ENCODE results near the gene NYNRIN. TPM values are rescaled to one million over a fixed set of nuclear protein-coding genes. Genes with fewer than 3 reads are reported as not detected.

Gene NYNRIN
- total RNA-seq, 1 donor from 2014 or later, result 39.6 TPM

GRCh38 chr14:24388474-24389179 lies 10.2 kb upstream of the NYNRIN start:
- DNase-seq (ENCODE audit: extremely low spot score, unreplicated experiment), result no peak
- no peaks in the 10 kb centered on the region for H3K9me3 Mint-ChIP-seq (ENCODE audit: unreplicated experiment)
- no peak overlapping the region for H3K4me3 Mint-ChIP-seq (ENCODE audit: unreplicated experiment)
- H3K4me1 Mint-ChIP-seq (ENCODE audit: unreplicated experiment), result peaks cover 18% of the 10 kb centered on the region
- no peaks in the 10 kb centered on the region for H3K36me3 Mint-ChIP-seq (ENCODE audit: unreplicated experiment)
- peaks cover 26% of the 10 kb centered on the region for H3K27me3 Mint-ChIP-seq (ENCODE audit: unreplicated experiment)
- no peak for TF ChIP-seq CTCF (IDR thresholded peaks at IDR 0.05)
- H3K27ac Mint-ChIP-seq (ENCODE audit: unreplicated experiment), result no peak overlapping the region

GRCh38 chr14:24389226-24389848 lies 9.5 kb upstream of the NYNRIN start:
- no peaks in the 10 kb centered on the region for H3K36me3 Mint-ChIP-seq (ENCODE audit: unreplicated experiment)

GRCh38 chr14:24390701-24391468 lies 7.9 kb upstream of the NYNRIN start:
- no peak for TF ChIP-seq CTCF (IDR thresholded peaks at IDR 0.05)
- Mint-ChIP-seq H3K9me3 (ENCODE audit: unreplicated experiment) (no peaks in the 10 kb centered on the region), H3K27me3 (ENCODE audit: unreplicated experiment) (peaks cover 16% of the 10 kb centered on the region), H3K27ac (ENCODE audit: unreplicated experiment) (no peak overlapping the region), H3K4me3 (ENCODE audit: unreplicated experiment) (no peak overlapping the region), H3K36me3 (ENCODE audit: unreplicated experiment) (no peaks in the 10 kb centered on the region), H3K4me1 (ENCODE audit: unreplicated experiment) (peaks cover 23% of the 10 kb centered on the region)
- no peak for DNase-seq (ENCODE audit: extremely low spot score, unreplicated experiment)

More at GRCh38 chr14:24389226-24389848, 9.5 kb upstream of the NYNRIN start:
- DNase-seq (ENCODE audit: extremely low spot score, unreplicated experiment), result no peak
- no peak for TF ChIP-seq CTCF (IDR thresholded peaks at IDR 0.05)
- Mint-ChIP-seq H3K4me3 (ENCODE audit: unreplicated experiment) (no peak overlapping the region), H3K27ac (ENCODE audit: unreplicated experiment) (no peak overlapping the region), H3K9me3 (ENCODE audit: unreplicated experiment) (no peaks in the 10 kb centered on the region), H3K27me3 (ENCODE audit: unreplicated experiment) (peaks cover 21% of the 10 kb centered on the region), H3K4me1 (ENCODE audit: unreplicated experiment) (peaks cover 23% of the 10 kb centered on the region)

- Mint-ChIP-seq H3K27ac (ENCODE audit: unreplicated experiment) (peak overlapping the region; percentile 40), H3K9me3 (ENCODE audit: unreplicated experiment) (no peaks in the 10 kb centered on the region), H3K27me3 (ENCODE audit: unreplicated experiment) (peaks cover 12% of the 10 kb centered on the region), H3K4me3 (ENCODE audit: unreplicated experiment) (peak overlapping the region; percentile 33), H3K4me1 (ENCODE audit: unreplicated experiment) (peaks cover 31% of the 10 kb centered on the region), H3K36me3 (ENCODE audit: unreplicated experiment) (no peaks in the 10 kb centered on the region)
- peak; percentile 45 for TF ChIP-seq CTCF (IDR thresholded peaks at IDR 0.05)
- DNase-seq (ENCODE audit: extremely low spot score, unreplicated experiment), result no peak
Measured at GRCh38 chr14:24392325-24393091, 6.3 kb upstream of the NYNRIN start.
